Cardiac fibroblast (primary cell): ENCODE measurements around the gene PPP2R5B.

Experiments
- DNase-seq, 2 donors: peaks; one replicate each; pipeline versions ENCODE4 v3.0.0 to v3.0.0-alpha.2; 2010; ENCODE audit warnings: low read depth in 2 of 2
- H3K4me3 ChIP-seq, 2 donors: replicated peaks in 1 of 2; 1 replicate in 1 of 2; 2 replicates in 1 of 2; pipeline ENCODE4 v1.5.1; 2011; ENCODE audit warnings: low read depth in 2 of 2, low read length in 2 of 2, mild to moderate bottlenecking in 2 of 2, moderate library complexity in 1 of 2
- TF ChIP-seq, protein P1 (sequence below): IDR thresholded peaks from one replicate; pipeline ENCODE4 v1.5.1; 2011; ENCODE audit warnings: low read depth, mild to moderate bottlenecking, low read length, inconsistent platforms

The PPP2R5B gene

DNA sequence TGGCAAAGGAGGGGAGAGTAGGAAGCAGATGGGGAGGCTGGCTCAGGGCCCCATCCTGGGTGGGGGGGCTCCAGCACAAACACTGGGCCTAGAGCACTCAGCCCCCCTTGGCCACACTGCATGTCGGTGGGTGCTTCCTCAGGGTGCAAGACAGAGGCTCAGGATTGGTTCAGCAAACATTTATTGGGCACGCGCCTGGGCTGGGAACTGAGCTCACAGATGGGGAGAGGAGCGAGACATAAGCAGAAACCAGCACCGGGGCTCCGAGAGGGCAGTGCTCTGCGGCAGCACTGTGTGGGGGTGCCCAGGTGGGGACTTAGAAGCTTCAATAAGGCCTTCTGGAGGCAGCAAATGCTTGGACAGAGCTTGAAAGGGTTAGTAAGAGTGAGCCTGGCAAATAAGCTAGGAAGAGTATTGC lies 34.0 kb upstream of the PPP2R5B start:
- H3K4me3 ChIP-seq = no peak overlapping the region
- TF ChIP-seq, protein P1, sequence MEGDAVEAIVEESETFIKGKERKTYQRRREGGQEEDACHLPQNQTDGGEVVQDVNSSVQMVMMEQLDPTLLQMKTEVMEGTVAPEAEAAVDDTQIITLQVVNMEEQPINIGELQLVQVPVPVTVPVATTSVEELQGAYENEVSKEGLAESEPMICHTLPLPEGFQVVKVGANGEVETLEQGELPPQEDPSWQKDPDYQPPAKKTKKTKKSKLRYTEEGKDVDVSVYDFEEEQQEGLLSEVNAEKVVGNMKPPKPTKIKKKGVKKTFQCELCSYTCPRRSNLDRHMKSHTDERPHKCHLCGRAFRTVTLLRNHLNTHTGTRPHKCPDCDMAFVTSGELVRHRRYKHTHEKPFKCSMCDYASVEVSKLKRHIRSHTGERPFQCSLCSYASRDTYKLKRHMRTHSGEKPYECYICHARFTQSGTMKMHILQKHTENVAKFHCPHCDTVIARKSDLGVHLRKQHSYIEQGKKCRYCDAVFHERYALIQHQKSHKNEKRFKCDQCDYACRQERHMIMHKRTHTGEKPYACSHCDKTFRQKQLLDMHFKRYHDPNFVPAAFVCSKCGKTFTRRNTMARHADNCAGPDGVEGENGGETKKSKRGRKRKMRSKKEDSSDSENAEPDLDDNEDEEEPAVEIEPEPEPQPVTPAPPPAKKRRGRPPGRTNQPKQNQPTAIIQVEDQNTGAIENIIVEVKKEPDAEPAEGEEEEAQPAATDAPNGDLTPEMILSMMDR = no peak
- no peak for DNase-seq

DNA sequence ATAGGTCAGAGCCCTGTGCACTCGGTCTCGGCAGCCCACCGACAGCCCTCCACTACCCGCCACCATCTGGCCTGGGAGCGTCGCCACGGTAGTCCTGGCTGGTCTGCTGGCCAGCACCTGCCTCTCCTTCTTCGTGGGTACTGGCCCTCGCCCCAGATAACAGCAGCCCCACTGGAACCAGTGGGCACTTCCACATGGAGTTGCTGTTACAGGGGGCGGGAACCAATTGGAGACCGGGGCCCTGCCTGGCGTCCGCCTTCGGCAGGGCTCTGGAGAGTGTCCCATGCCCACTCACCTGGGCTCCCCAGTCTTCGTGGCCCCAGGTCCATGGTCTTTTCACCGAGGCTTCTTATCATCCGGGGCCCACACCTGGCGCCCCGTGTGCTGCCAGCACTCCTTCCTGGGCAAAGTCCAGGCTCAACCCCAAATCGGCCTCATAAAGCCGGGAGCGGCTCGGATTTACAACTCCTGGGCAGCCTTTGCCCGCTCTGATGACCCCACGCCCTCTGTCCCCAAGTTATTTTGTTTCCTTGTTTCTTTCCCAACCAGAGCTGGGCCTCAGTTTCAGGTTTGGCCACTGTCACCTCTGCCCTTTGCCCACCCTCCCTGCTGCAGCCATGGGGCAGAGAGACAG lies 33.2 kb upstream of the PPP2R5B start:
- TF ChIP-seq, protein P1 = no peak
- no peak for DNase-seq
- no peak overlapping the region for H3K4me3 ChIP-seq

DNA sequence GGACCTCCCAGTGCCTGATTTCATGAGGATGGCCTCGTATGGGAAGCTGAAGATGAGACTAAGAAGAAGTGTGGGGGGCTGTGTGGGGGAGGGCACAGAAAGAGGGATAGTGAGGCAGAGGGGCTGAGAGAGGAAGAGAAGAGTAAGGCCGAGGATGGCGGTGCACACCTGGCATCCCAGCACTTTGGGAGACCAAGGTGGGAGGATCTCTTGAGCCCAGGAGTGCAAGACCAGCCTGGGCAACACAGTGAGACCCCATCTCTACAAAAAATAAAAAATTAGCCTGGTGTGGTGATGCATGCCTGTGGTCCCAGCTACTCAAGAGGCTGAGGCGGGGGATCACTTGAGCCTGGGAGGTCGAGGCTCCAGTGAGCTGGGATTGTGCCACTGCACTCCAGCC lies 32.6 kb upstream of the PPP2R5B start:
- TF ChIP-seq, protein P1 = no peak
- no peak for DNase-seq
- H3K4me3 ChIP-seq = no peak overlapping the region

DNA sequence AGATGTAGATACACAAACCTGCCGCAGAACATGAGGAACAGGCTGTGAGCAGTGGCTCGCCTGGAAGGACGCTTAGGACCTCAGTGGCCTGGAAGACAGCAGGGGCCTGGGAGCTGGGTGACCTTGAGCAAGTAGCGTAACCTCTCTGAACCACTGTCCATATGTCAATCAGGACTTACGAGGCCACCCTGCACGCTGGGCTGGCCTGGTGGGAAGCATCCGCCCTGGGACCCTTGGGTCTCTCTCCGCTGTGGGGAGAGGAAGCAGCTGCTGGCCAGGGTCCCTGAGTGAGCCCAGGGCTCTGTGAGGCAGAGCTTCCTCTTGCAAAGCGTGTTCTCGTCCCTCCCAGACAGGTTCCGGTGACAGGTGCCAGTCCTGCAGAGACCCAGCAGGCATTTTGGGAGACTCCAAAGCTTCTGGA lies 32.1 kb upstream of the PPP2R5B start:
- TF ChIP-seq, protein P1 = no peak
- H3K4me3 ChIP-seq = no peak overlapping the region
- DNase-seq = no peak

DNA sequence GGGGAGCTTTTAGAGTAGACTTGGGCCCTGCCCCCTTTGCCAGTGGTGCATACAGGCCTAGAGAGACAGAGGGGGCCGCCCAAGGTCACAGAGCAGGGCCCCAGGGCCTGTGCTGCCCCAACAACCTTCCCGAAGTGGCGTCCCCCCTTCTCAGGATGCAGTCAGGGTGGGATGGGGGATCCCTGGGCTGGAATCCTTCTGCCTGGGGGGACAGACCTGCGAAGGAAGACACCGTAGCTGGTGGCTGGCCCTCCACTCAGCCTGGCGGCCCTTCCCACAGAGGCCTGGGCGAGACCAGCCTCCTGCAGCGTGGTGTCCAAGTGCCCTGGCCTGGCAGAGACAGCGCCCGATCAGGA lies 31.7 kb upstream of the PPP2R5B start:
- TF ChIP-seq, protein P1 = no peak
- no peak for DNase-seq
- no peak overlapping the region for H3K4me3 ChIP-seq

DNA sequence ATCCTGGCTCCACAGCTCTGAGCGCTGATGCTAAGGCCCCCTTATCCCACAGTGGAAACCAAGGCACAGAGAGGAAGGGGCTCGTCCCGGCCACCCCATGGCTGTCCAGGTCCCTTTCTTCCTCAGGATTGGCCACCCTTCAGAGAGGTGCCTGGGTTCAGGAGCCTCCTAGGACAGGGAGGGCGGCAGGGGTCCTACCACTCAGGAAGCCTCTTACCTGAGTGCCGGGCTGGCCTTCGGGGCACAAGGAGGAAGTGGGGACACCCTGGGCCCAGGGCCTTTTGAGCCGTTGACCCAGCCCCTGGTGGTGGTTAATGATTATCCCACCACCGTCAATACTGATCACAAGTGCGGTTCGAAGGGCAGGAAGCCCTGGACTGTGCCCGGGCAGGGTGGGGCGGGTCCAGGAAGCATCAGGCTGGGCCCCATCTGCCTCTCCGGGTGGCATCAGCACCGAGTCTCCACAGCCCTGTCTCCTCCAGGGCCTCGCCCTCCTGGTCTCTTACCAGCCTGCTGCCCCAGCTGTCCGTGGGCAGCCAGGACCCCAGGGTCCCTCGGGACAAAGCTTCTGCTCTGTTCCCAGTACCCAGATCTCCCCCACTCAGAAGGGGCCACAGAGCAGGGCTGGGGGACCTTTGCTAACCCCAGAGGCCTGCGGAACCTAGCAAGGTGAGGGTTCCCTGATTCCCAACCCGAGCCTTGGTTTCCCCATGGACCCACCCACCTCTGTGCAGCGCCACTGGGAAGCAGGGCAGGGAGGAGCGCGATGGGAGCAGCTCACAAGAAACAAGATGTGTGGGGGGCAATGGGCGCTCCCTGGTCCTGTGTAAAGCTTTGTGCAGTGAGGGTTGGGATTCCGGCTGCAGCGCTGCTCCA lies 31.1 kb upstream of the PPP2R5B start:
- no peak overlapping the region for H3K4me3 ChIP-seq
- TF ChIP-seq, protein P1 = no peak

More for the DNA sequence above, 31.1 kb upstream of the PPP2R5B start:
- no peak for DNase-seq
